ENCODE results near the gene ITGB2.

The ITGB2 gene

GRCh38 chr21:44894687-44895302 is 25.9 kb downstream of the ITGB2 start:
- no peak for DNase-seq

GRCh38 chr21:44893948-44894656 is 26.6 kb downstream of the ITGB2 start:
- no peak for DNase-seq

- no peak for DNase-seq
Observed at GRCh38 chr21:44893278-44893556, 27.5 kb downstream of the ITGB2 start.

GRCh38 chr21:44892536-44893277 is 28.0 kb downstream of the ITGB2 start:
- DNase-seq: peak in 1 of 2 experiments; percentile 65

DNA sequence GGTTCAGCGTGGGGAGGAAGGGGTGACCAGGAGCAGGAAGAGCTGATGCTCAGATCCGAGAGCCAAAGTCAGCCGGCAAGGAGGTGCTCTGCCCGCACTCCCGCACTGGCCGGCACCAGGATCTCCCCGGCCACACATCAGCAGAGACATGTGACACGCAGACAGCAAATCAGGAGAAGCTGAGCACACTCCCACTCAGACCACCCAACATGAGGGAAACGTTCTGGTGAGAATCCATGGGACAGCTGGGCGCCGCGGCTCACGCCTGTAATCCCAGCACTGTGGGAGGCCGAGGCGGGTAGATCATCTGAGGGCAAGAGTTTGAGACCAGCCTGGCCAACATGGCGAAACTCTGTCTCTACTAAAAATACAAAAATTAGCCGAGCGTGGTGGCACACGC is 28.6 kb downstream of the ITGB2 start:
- no peak for DNase-seq

GRCh38 chr21:44891631-44892031 is 29.1 kb downstream of the ITGB2 start:
- DNase-seq: no peak

GRCh38 chr21:44890961-44891541 is 29.6 kb downstream of the ITGB2 start:
- no peak for DNase-seq

DNA sequence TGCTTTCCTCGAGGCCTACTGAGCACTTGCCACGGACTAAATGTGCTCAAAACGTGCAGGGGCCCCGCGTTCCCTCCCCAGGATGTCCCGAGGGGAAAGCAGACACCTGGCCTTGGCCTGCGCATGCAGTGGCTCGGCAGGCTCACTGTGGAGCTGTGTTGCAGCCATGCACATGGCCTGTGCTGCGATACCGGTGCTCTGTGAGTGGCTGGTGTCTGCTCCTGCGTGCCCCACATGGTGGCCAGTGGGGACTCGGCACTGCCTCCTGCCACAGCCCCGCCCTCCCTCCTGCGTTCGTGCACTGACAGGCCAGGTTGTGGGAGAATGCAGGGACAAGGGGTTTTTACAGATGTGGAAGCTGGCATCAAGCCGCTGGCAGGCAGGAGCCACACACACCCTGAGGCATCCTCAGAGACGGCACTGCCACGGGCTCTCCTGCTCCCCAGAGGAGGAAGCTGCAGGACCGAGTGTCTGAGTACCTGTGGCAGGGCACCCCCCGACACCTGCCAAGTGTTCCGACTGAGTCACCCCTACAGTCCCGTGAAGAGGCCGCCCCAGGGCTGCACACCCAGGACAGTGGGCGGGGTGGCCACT is 30.3 kb downstream of the ITGB2 start:
- no peak for DNase-seq

DNA sequence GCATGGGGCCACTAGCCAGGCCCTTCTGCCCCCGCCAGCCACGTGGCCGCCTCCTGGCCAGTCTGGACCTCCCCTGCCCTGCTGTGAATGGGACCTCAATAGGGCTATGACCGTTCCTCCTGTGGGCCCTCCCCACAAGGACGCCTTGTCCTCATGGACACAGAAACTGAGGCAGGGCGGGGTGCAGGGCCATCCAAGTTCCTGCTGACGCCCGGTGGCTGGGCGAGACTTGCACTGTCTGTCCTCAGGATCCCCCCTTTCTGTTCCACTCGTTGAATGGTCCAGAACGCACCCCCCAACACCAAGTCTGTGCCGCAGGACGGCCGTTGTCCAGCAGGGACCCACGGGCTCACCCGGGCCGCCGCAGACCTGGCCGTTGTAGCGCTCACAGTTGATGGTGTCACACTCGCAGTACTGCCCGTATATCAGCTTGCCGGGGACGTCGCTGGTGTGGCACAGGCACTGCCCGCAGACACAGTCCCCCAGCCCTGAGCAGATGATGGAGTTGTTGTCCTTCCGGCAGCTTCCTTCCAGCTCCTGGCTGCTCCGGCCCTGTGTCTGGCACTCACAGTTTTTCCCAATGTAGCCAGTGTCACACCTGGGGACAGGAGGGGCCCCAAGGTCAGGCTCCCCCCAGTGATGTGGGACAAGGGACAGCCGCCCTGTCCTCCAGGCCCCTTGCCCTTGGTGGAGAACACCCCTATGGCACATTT is 30.9 kb downstream of the ITGB2 start:
- DNase-seq: no peak

DNA sequence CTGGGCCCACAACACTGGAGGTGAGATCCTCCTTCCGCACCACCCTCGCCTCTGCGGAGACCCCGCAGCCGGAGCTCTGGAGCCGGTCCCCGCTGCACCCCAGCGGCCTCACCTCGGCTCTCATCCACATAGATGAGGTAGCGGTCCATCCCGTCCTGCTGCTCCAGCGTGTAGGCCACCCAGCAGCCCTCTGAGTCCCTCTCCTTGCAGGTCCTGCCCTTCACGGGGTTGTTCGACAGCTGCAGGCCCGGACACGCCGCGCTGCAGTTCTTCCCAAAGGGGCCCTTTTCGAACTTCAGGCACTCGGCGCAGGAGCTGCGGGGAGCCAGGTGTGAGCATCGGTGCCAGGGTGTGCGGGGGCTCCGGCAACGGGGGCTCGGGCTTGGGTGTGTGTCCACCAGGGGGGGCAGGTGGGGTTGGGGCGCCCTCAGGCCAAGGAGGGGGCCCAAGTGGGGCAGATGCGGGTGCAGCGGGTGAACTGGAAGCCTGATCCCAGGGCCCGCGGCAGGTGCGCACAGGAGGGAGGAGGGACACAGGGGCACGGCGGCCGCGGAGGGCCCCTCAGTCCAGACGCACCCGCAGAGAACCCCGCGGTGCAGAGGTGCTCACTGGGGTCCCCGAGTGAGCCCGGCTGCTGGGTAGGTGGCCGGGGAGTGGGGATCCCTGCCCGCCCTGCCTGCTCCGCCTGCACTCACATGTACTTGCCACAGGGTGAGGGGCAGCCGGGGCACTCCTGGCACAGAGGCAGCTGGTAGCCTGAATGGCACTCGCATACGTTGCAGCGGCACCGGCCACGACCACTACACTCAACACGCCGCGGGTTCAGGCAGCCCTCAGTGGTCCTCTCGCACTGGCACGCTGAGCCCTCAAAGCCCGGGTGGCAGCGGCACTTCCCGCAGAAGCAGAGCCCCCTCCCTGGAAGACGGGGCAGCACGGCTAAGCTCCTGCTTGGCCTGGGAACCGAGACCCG is 31.8 kb downstream of the ITGB2 start:
- no peak for DNase-seq

GRCh38 chr21:44887807-44888580 is 32.7 kb downstream of the ITGB2 start:
- no peak for DNase-seq

DNA sequence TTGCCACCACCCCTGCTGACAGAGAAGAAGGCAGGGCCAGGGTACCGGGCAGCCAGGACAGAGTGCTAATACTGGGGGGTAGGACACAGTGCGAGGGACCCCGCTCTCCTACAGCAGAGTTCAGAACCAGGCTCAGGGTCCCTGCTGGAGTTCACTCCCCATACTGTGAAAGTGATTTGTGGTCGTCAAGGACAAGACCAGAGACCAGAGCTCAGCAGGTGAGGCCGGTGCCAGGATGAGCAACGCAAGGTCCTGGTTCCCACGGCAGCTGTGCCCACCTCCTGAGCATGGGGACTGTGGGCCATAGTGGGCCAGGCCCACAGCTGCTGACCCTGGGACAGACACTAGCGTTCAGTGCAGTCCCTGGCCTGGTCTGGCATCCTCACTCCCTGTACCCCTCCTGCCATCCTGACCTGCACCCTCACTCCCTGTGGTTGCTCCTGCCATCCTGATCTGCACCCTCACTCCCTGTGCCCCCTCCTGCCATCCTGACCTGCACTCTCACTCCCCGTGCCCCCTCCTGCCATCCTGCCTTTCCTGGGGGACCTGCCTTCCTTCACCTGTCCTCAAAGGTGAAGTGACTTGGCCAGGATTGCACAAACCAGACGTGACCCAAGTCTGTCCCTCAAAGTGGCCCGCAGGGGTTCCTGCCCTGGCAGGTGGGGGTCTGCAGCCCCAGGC is 33.4 kb downstream of the ITGB2 start:
- DNase-seq: no peak

DNA sequence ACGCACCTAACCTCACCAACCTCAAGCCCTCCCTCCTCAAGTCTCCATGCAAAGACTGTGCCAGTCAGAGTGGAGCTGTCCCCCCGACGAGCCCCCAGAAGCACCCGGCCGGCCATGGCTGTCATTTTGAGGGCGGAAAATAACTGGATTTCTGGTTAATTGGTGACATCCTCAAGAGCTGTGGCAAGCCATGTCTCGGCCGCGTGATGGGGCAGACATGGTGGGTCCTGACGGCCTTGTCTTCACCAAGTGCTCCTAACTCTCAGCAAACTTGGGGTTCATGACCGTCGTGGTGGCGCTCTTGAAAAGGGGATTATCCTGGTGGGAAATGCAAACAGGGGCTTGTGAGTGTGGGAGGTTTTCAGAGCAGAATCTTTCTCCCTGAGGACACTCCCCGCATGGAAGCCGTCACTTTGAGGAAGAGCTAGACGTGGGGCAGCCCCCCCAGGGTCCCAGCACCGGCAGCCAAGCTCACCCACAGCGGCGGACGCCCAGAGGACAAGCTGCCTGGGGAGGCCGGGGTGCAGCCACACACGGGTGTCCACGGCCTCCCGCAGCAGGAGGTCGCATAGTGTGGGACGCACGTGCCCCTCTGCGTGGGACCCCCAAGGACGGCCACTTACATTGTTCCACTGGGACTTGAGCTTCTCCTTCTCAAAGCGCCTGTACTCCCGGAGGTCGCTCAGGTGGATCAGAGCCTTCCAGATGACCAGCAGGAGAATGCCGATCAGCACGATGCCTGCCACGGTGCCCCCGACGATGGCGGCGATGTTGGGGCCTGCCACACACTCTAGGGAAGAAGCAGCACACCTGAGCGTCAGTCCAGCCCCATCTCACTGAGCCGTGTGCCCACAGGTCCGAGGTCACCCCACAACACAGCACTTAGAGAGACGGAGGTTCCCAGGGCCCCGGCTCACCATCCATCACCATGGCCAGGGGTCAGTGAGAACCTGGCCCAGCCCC is 34.3 kb downstream of the ITGB2 start:
- DNase-seq: no peak

- DNase-seq: no peak
Observed at GRCh38 chr21:44885615-44886014, 35.1 kb downstream of the ITGB2 start.

GRCh38 chr21:44884097-44884496 is 36.6 kb downstream of the ITGB2 start:
- no peak for DNase-seq

GRCh38 chr21:44883250-44883649 is 37.4 kb downstream of the ITGB2 start:
- DNase-seq: no peak

DNA sequence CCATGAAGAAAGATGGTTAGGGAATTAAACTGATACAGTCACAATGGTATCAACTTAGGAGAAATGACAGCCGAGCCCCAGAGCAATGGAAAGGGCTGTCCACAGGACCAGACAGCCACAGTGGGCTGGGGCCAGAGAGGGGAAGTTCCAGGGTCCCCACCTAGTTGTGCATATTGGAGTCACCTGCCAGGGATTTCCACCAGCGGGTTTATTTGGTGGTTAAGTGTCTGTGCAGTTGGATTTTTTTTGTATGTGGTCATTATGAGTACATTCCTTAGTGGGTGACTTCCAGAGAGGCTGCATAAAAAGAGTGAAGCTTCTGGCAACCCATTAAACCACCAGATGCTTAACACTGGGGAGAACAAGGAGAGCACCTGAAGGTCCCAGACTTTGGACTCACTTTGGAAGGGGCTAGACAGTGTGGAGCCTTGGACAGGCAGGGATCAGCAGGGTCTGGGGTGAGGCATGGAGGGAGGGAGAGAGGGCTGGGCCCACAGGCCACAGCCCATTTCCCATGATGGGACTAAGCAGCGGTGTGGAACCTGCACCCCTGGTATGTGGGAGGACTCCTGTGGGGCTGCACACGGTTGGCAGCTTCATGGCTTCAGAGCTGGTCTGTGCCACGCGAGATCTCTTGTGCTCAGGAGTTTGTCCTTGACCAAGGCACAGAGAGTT is 39.4 kb downstream of the ITGB2 start:
- DNase-seq: no peak

Measured in NCI-H526 (cell line).